HepG2 (cell line): Measurements from ENCODE around the gene MEIS3. TPM values are rescaled to one million over a fixed set of nuclear protein-coding genes. Genes with fewer than 3 reads are reported as not detected.

Experiments
- ATAC-seq: fragments of 200-7000 bp; cut with Tn5 transposase; 3 replicates; pipeline ENCODE4 v1.9.1; 2020; ENCODE audit warnings: mild to moderate bottlenecking, moderate library complexity
- BruUV-seq: library from RNA; stranded (reverse); fragments of 400-500 nt; replicated peaks from 2 replicates; lab custom pipeline; 2021; lab: Mats Ljungman, UMichigan
- CTCF ChIA-PET: fragments of 300-600 bp; formaldehyde crosslinking; extraction: SDS; loops from one replicate; lab custom pipeline; 2021; ENCODE audit warnings: low total read pairs, inconsistent platforms, low intra/inter-chr PET ratio; lab: Yijun Ruan, JAX
- POLR2A ChIA-PET: fragments of 350-600 bp; sonication (Branson Sonifier 250); formaldehyde crosslinking; loops from one replicate; lab custom pipeline; 2020; ENCODE audit warnings: antibody characterized with exemption, inconsistent platforms; lab: Yijun Ruan, JAX
- DNase-seq: peaks from one replicate; pipeline ENCODE4 v3.0.0-alpha.2; 2015; ENCODE audit warnings: low spot score
- FAIRE-seq: peaks from 3 replicates; lab custom pipeline; 2011; peaks lifted over from hg19 to GRCh38; lab: Jason Lieb, UNC
- H2AFZ ChIP-seq: one replicate; pipeline ENCODE4 v1.6.1; 2011; ENCODE audit warnings: low read length, inconsistent platforms
- H3K27ac ChIP-seq: fragments of 300-600 bp; 3 replicates; pipeline ENCODE4 v1.8.0; 2011; ENCODE audit warnings: mixed run types, mild to moderate bottlenecking, mixed read lengths, low read length, inconsistent platforms; ENCODE audit not compliant: insufficient read depth; ENCODE audit errors: extremely low read length
- H3K27me3 ChIP-seq, 2 experiments: fragments of 200-600 bp in 1 of 2; 2 replicates in 1 of 2; 3 replicates in 1 of 2; pipeline versions ENCODE4 v1.6.0 to v1.8.0; 2011; ENCODE audit warnings: low read length in 2 of 2, mild to moderate bottlenecking in 2 of 2, moderate library complexity in 2 of 2, inconsistent platforms in 1 of 2; ENCODE audit not compliant: insufficient read depth in 2 of 2, control insufficient read depth in 1 of 2
- H3K36me3 ChIP-seq, 2 experiments: fragments of 200-600 bp in 1 of 2; replicated peaks in 1 of 2; 2 replicates in 1 of 2; 3 replicates in 1 of 2; pipeline versions ENCODE4 v1.5.1 to v1.8.0; 2011; ENCODE audit warnings: low read length in 2 of 2, inconsistent platforms in 1 of 2; ENCODE audit not compliant: insufficient read depth in 2 of 2, control insufficient read depth in 1 of 2
- H3K4me1 ChIP-seq: 2 replicates; pipeline ENCODE4 v1.5.1; 2012; ENCODE audit warnings: low read length, inconsistent platforms; ENCODE audit not compliant: insufficient read depth
- H3K4me2 ChIP-seq: 2 replicates; pipeline ENCODE4 v1.6.0; 2011; ENCODE audit warnings: low read depth, low read length, inconsistent platforms
- H3K4me3 ChIP-seq, 3 experiments: fragments of 200-600 bp in 1 of 3; sonication (generic), shearing (Covaris generic) in 1 of 3; replicated peaks in 1 of 3; 2 replicates each; pipeline ENCODE4 v1.5.1; 2011 to 2016; ENCODE audit warnings: low read length in 3 of 3, inconsistent platforms in 2 of 3, low read depth in 2 of 3, mild to moderate bottlenecking in 2 of 3, control low read depth in 1 of 3, mixed read lengths in 1 of 3; ENCODE audit not compliant: insufficient read depth in 1 of 3
- H3K79me2 ChIP-seq: one replicate; pipeline ENCODE4 v1.6.1; 2011; ENCODE audit warnings: low read length, inconsistent platforms; ENCODE audit not compliant: insufficient read depth
- H3K9ac ChIP-seq: 2 replicates; pipeline ENCODE4 v1.6.0; 2011; ENCODE audit warnings: mild to moderate bottlenecking, low read depth, low read length, inconsistent platforms; ENCODE audit not compliant: insufficient read depth
- H3K9me3 ChIP-seq: 2 replicates; pipeline ENCODE4 v1.5.1; 2012; ENCODE audit warnings: mild to moderate bottlenecking, low read length
- H4K20me1 ChIP-seq: 2 replicates; pipeline ENCODE4 v1.6.0; 2011; ENCODE audit warnings: inconsistent platforms, mild to moderate bottlenecking, low read length, moderate library complexity; ENCODE audit not compliant: insufficient read depth
- ARID2 ChIP-seq: sonication (generic); formaldehyde crosslinking; IDR thresholded peaks from 2 replicates; pipeline ENCODE4 v1.8.1; 2022; ENCODE audit warnings: mild to moderate bottlenecking, missing genetic modification reagents, borderline replicate concordance
- RCOR2 ChIP-seq: IDR thresholded peaks from 2 replicates; pipeline ENCODE4 v1.6.1; 2016; ENCODE audit warnings: missing biosample characterization, missing genetic modification reagents
- SAP130 ChIP-seq: IDR thresholded peaks from 2 replicates; pipeline ENCODE4 v1.6.1; 2016; ENCODE audit warnings: low read depth
- SCMH1 ChIP-seq: sonication (generic); formaldehyde crosslinking; IDR thresholded peaks from 2 replicates; pipeline ENCODE4 v1.9.0; 2021; ENCODE audit warnings: missing genetic modification reagents, mild to moderate bottlenecking, borderline replicate concordance
- ZNF382 ChIP-seq: sonication (generic); formaldehyde crosslinking; IDR thresholded peaks from 2 replicates; pipeline ENCODE4 v1.5.0; 2020; ENCODE audit warnings: missing genetic modification reagents, mild to moderate bottlenecking, borderline replicate concordance
- ZZZ3 ChIP-seq: sonication (generic); formaldehyde crosslinking; IDR thresholded peaks from 2 replicates; pipeline ENCODE4 v1.4.0; 2020; ENCODE audit warnings: missing genetic modification reagents, mild to moderate bottlenecking, borderline replicate concordance
- WGBS: methylation state at CpG from one replicate; pipeline ENCODE4 v1.1.6; 2017; ENCODE audit warnings: low lambda C conversion rate; 5-methylcytosine and 5-hydroxymethylcytosine counted together
- in situ Hi-C: cut with HindIII; loops from 2 replicates; pipeline ENCODE4 v1.10.0; 2017; ENCODE audit warnings: low pct_unique_long_range_greater_than_20kb; ENCODE audit not compliant: extremely low pct_ligation_motif_present
- intact Hi-C: fragments of 100-400 bp; cut with micrococcal nuclease; formaldehyde crosslinking; loops from one replicate; pipeline ENCODE4 v1.10.0; 2022; ENCODE audit not compliant: unreplicated experiment
- polyA plus RNA-seq, 8 experiments: library from polyadenylated mRNA; depleted of rRNA in 3 of 8; stranded (reverse) in 7 of 8; unstranded in 1 of 8; fragments of >200 nt; fragmentation: Illumina TruSeq in 4 of 8; extraction: Trizol in 4 of 8; gene quantifications; 2 replicates each; pipeline versions ENCODE4 v1.2.1 to v1.2.3, GENCODE V29; 2011 to 2016; ENCODE audit warnings: low read depth in 4 of 8, missing spikeins in 1 of 8, mixed read lengths in 1 of 8; ENCODE audit not compliant: insufficient read depth in 1 of 8
- total RNA-seq, 5 experiments: library from RNA; depleted of rRNA; stranded (reverse); fragments of >200 nt; fragmentation: Illumina TruSeq; extraction: Trizol; gene quantifications; 2 replicates each; pipeline ENCODE4 v1.2.3, GENCODE V29; 2016; ENCODE audit warnings: low read depth in 1 of 5

The MEIS3 gene
- total and polyA plus RNA-seq, 2 of the 13 experiments (the other 11 are each of a cell fraction or from before 2014, with no cell fraction given): 0.09 to 0.70 TPM

DNA sequence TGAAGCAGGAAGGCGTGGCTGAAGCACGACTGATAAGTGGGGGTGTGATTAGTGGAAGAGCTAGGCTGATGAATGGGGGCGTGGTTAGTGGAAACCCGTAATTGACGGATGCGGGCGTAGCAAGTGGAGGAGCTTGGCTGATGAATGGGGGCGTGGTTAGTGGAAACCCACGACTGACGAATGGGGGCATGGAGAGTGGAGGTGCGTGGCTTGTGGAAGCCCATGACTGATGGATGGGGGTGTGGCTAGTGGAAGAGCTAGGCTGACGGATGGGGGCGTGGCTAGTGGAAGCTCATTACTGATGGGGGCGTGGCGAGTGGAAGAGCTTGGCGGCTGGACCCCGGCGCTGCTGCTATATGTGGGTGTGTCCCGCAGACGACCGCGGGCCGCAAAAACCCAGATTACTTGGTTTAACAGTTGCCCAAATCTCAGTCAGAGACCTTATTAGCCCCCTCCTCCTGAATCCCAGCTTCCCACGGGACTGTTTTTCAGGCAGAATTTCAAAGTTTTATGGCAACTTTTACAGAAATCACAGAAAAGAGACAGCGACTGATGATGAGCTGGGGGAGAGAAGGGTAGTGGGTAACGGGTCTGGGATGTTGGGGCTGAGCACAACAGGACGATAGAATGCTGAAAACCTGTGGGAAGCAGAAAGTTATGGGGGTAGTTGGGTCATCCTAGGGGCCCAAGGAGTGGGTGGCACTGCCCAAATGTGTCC is 9.0 kb upstream of the MEIS3 start:
- peaks cover 29% of the 10 kb centered on the region for H3K4me1 ChIP-seq
- FAIRE-seq (no peak), DNase-seq (peak; percentile 54), ATAC-seq (peak; percentile 21; the same call in 2 of the 3 replicates)
- CTCF ChIA-PET: no interaction called here
- no peaks in the 10 kb centered on the region for H3K79me2 ChIP-seq
- H3K9ac ChIP-seq: no peak overlapping the region
- 11% methylated on average over 27 of the region's 27 CpGs for WGBS
- H3K9me3 ChIP-seq: no peaks in the 10 kb centered on the region
- intact Hi-C loops (no loop called here), in situ Hi-C loops (no loop called here)
- H4K20me1 ChIP-seq: no peaks in the 10 kb centered on the region
- H3K27ac ChIP-seq: no peak overlapping the region
- TF ChIP-seq ZZZ3 (CRISPR knock-in tag) (no peak), ARID2 (CRISPR knock-in tag) (no peak), ZNF382 (CRISPR knock-in tag) (no peak), RCOR2 (CRISPR knock-in tag) (no peak), SAP130 (CRISPR knock-in tag) (0 out of 2 replicates have a peak, but pooled peaks have one; percentile 13), SCMH1 (no peak)
- POLR2A ChIA-PET: interaction anchor here (0.8 kb wide), 1 partner anchor 55 kb away, joined by 3 read pairs; the partner anchor contains the start of gene KPTN
- peaks cover 1 to 19% of the 10 kb centered on the region in 2 experiments; a peak in 4 of 5 replicates for H3K27me3 ChIP-seq
- H3K4me3 ChIP-seq: no peak overlapping the region
- H3K36me3 ChIP-seq: no peaks in the 10 kb centered on the region
- H2AFZ ChIP-seq: no peak overlapping the region
- H3K4me2 ChIP-seq: peak overlapping the region; percentile 45
- BruUV-seq: no TSS peak
